WERI-Rb-1 (cell line): ENCODE measurements around the gene SNAPC4.

Experiments used
- DNase-seq: peaks from one replicate; pipeline ENCODE4 v3.0.0-alpha.2; 2020
- H3K27ac ChIP-seq: fragments of 250-450 bp; sonication (Bioruptor Pico); 2 replicates; pipeline ENCODE4 v1.5.1; 2020; ENCODE audit warnings: mild to moderate bottlenecking, moderate library complexity
- H3K27me3 ChIP-seq: fragments of 250-450 bp; sonication (Bioruptor Pico); 2 replicates; pipeline ENCODE4 v1.5.1; 2021; ENCODE audit warnings: mild to moderate bottlenecking, low read depth, moderate library complexity; ENCODE audit not compliant: insufficient read depth, severe bottlenecking
- H3K36me3 ChIP-seq: fragments of 250-450 bp; sonication (Bioruptor Pico); 2 replicates; pipeline ENCODE4 v1.5.1; 2020; ENCODE audit warnings: mild to moderate bottlenecking, moderate library complexity
- H3K4me3 ChIP-seq: 2 replicates; pipeline ENCODE4 v1.5.1; 2011; ENCODE audit warnings: low read depth, mild to moderate bottlenecking, control low read depth, low read length
- H3K9me3 ChIP-seq: fragments of 250-450 bp; sonication (Bioruptor Pico); 2 replicates; pipeline ENCODE4 v1.5.1; 2021; ENCODE audit warnings: mild to moderate bottlenecking, moderate library complexity; ENCODE audit not compliant: severe bottlenecking
- CTCF ChIP-seq: IDR thresholded peaks from 2 replicates; pipeline ENCODE4 v1.5.1; 2011; ENCODE audit warnings: low read depth, mild to moderate bottlenecking, control low read depth, inconsistent platforms, low read length

The SNAPC4 gene

GRCh38 chr9:136423432-136424146 is 23.6 kb upstream of the SNAPC4 start:
- TF ChIP-seq CTCF: no peak
- H3K4me3 ChIP-seq: no peak overlapping the region
- H3K36me3 ChIP-seq: peaks cover 80% of the 10 kb centered on the region
- H3K9me3 ChIP-seq: no peaks in the 10 kb centered on the region
- H3K27ac ChIP-seq: no peak overlapping the region
- DNase-seq: no peak
- no peaks in the 10 kb centered on the region for H3K27me3 ChIP-seq

DNA sequence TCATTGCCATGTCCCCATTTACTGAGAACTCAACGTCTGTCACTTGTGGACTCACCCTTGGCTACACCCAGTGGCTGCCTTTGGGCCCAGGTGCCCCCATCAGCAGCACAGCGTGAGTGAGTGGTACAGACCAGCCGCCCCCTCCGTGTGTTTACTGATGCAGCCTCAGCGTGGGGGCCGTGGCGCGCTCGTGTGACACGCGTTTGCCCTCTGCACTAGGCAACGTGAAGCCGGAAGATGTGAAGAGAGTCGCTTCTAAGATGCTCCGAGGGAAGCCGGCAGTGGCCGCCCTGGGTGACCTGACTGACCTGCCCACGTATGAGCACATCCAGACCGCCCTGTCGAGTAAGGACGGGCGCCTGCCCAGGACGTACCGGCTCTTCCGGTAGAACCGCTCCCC is 22.9 kb upstream of the SNAPC4 start:
- H3K9me3 ChIP-seq: no peaks in the 10 kb centered on the region
- no peak overlapping the region for H3K4me3 ChIP-seq
- no peak overlapping the region for H3K27ac ChIP-seq
- H3K36me3 ChIP-seq: peaks cover 76% of the 10 kb centered on the region
- H3K27me3 ChIP-seq: no peaks in the 10 kb centered on the region
- DNase-seq: no peak
- no peak for TF ChIP-seq CTCF

DNA sequence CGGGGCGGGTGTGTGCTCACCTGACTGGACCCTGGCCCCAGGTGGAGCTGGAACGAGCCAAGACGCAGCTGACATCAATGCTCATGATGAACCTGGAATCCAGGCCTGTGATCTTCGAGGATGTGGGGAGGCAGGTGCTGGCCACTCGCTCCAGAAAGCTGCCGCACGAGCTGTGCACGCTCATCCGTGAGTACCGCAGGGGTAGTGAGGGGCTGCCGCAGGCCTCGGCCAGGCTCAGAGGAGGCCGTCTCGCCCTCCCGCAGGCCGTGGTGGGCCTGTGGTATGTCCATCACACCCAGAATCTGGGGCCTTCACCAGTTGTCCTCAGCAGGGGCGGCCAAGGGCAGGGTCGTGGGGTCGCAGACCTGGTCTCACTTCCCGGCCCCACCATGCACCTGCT is 21.8 kb upstream of the SNAPC4 start:
- Histone ChIP-seq H3K4me3 (no peak overlapping the region), H3K9me3 (no peaks in the 10 kb centered on the region), H3K36me3 (peaks cover 72% of the 10 kb centered on the region), H3K27ac (no peak overlapping the region), H3K27me3 (no peaks in the 10 kb centered on the region)
- DNase-seq: no peak
- TF ChIP-seq CTCF: no peak

DNA sequence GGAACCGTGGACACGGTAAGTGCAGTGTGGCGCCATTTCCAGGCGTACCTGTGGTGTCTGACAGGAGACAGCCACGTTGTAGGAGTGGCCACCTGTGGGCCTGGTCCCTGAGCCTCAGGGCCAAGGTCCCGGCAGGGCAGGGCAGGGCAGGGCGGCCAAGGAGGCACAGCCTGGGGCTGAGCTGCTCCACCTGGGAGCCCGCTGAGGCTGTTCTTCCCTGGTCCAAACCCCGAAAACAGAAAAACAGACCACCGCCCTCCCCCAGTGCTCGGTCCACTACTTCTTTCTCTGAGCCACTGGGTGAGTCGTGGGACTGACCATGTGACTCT is 19.1 kb upstream of the SNAPC4 start:
- Histone ChIP-seq H3K27ac (no peak overlapping the region), H3K27me3 (no peaks in the 10 kb centered on the region), H3K4me3 (no peak overlapping the region), H3K9me3 (no peaks in the 10 kb centered on the region), H3K36me3 (peaks cover 84% of the 10 kb centered on the region)
- TF ChIP-seq CTCF: no peak
- DNase-seq: no peak

DNA sequence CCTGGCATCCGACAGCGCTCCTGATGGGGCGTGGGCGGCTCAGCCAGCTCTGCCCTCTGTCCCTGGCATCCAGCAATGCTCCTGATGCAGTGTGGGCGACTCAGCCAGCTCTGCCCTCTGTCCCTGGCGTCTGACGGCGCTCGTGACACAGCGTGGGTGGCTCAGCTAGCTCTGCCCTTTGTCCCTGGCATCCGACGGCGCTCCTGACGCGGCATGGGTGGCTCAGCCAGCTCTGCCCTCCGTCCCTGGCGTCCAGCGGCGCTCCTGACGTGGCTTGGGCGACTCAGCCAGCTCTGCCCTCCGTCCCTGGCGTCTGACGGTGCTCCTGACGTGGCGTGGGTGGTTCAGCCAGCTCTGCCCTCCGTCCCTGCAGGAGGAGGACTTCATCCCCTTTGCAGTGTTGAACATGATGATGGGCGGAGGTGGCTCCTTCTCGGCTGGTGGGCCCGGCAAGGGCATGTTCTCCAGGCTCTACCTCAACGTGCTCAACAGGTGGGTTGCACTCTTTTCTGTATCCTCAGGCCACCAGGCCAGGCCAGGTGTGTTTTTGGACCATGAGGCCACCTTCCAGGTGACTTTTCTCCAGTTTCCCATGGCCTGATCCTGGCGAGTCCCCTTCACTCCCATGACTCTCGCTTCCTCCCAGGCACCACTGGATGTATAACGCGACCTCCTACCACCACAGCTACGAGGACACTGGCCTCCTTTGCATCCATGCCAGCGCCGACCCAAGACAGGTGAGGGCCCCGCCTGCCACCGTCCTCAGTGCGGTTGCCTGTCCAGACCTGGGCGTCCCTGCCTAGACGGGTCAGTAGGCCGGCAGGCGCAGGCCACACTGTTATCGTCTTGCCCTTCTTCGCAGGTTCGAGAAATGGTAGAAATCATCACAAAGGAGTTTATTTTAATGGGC is 18.5 kb upstream of the SNAPC4 start:
- no peak for TF ChIP-seq CTCF
- Histone ChIP-seq H3K27me3 (no peaks in the 10 kb centered on the region), H3K4me3 (no peak overlapping the region), H3K27ac (no peak overlapping the region), H3K36me3 (peaks cover 84% of the 10 kb centered on the region), H3K9me3 (no peaks in the 10 kb centered on the region)
- DNase-seq: no peak
